GM21526 (cell line): ENCODE measurements around the gene CPM.
"Not testable (repeated sequence)": the region's sequence is repeated elsewhere in the genome, so short reads cannot be mapped to it uniquely, and the experiment has no call there.

ENCODE experiments used
- ATAC-seq: cut with Tn5 transposase; IDR thresholded peaks from one replicate; pipeline ENCODE4 v1.9.1; 2021; ENCODE audit warnings: moderate library complexity; ENCODE audit not compliant: unreplicated experiment, low FRiP score

CPM gene

GRCh38 chr12:68882251-68882964 lies 50.6 kb downstream of the CPM start:
- ATAC-seq = no peak

GRCh38 chr12:68880660-68881325 lies 52.2 kb downstream of the CPM start:
- no peak for ATAC-seq

GRCh38 chr12:68878846-68879245 lies 54.1 kb downstream of the CPM start:
- no peak for ATAC-seq

- no peak for ATAC-seq
These were observed 54.7 kb downstream of the CPM start for GRCh38 chr12:68878283-68878682.

- ATAC-seq = no peak
These were observed 55.4 kb downstream of the CPM start for GRCh38 chr12:68877583-68877982.

GRCh38 chr12:68876461-68876860 lies 56.5 kb downstream of the CPM start:
- no peak for ATAC-seq

- no peak for ATAC-seq
These were observed 59.7 kb downstream of the CPM start for GRCh38 chr12:68873316-68873715.

- ATAC-seq = no peak
These were observed 61.0 kb downstream of the CPM start for GRCh38 chr12:68871921-68872320.

GRCh38 chr12:68871396-68871795 lies 61.6 kb downstream of the CPM start:
- ATAC-seq = no peak

- no peak for ATAC-seq
These were observed 62.5 kb downstream of the CPM start for GRCh38 chr12:68870443-68870842.

GRCh38 chr12:68870011-68870410 lies 63.0 kb downstream of the CPM start:
- no peak for ATAC-seq

- no peak for ATAC-seq
These were observed 64.8 kb downstream of the CPM start for GRCh38 chr12:68868043-68868790.

GRCh38 chr12:68867606-68868005 lies 65.4 kb downstream of the CPM start:
- no peak for ATAC-seq

- ATAC-seq = no peak
These were observed 66.0 kb downstream of the CPM start for GRCh38 chr12:68866950-68867349.

GRCh38 chr12:68865399-68866164 lies 67.4 kb downstream of the CPM start:
- ATAC-seq = no peak

GRCh38 chr12:68864604-68865003 lies 68.4 kb downstream of the CPM start:
- ATAC-seq = no peak

- ATAC-seq = not testable (repeated sequence)
These were observed 69.0 kb downstream of the CPM start for GRCh38 chr12:68863886-68864454.

GRCh38 chr12:68863109-68863770 lies 69.7 kb downstream of the CPM start:
- no peak for ATAC-seq

- ATAC-seq = no peak
These were observed 71.1 kb downstream of the CPM start for GRCh38 chr12:68861890-68862289.

- no peak for ATAC-seq
These were observed 76.5 kb downstream of the CPM start for GRCh38 chr12:68856510-68856909.
